K562 (cell line): ENCODE results near the gene CHRNB1. TPM values are rescaled to one million over a fixed set of nuclear protein-coding genes. Genes with fewer than 3 reads are reported as not detected.

Experiments
- CTBP1 ChIP-seq: fragments of 450-650 bp; IDR thresholded peaks from 2 replicates; pipeline ENCODE4 v1.6.1; 2016; ENCODE audit warnings: borderline replicate concordance
- SNRNP70 ChIP-seq: fragments of 200-400 bp; formaldehyde crosslinking; optimal IDR thresholded peaks from 2 replicates; pipeline ENCODE3; 2017; ENCODE audit warnings: low read depth, low read length
- SOX6 ChIP-seq: fragments of 450-650 bp; IDR thresholded peaks from 2 replicates; pipeline ENCODE4 v1.6.1; 2014; ENCODE audit warnings: mild to moderate bottlenecking
- ZBTB2 ChIP-seq: fragments of 450-650 bp; IDR thresholded peaks from 2 replicates; pipeline ENCODE4 v1.6.1; 2016; ENCODE audit warnings: antibody characterized with exemption
- ZFX ChIP-seq: sonication (generic); formaldehyde crosslinking; IDR thresholded peaks from 2 replicates; pipeline ENCODE4 v1.8.0; 2022; ENCODE audit warnings: mild to moderate bottlenecking, missing genetic modification reagents, moderate library complexity
- ZNF347 ChIP-seq: fragments of 450-650 bp; formaldehyde crosslinking; IDR thresholded peaks from 2 replicates; pipeline ENCODE4 v1.4.0; 2020; ENCODE audit warnings: low read depth, mild to moderate bottlenecking, moderate library complexity
- ZNF518B ChIP-seq: fragments of 250-450 bp; sonication (Bioruptor Pico); IDR thresholded peaks from 2 replicates; pipeline ENCODE4 v1.5.0; 2021; ENCODE audit warnings: mild to moderate bottlenecking, moderate library complexity
- polyA plus RNA-seq, 8 experiments: library from polyadenylated mRNA; depleted of rRNA in 4 of 8; stranded (reverse) in 5 of 8; unstranded in 3 of 8; fragments of >200 nt; fragmentation: Nextera tagmentation in 2 of 8; fragmentation: Illumina TruSeq in 1 of 8; extraction: Ambion mirVana in 2 of 8; extraction: Trizol in 1 of 8; gene quantifications; 2 replicates each; pipeline versions ENCODE4 v1.2.1 to v1.2.3, GENCODE V29; 2011 to 2014; ENCODE audit warnings: inconsistent platforms in 1 of 8, missing spikeins in 1 of 8
- total RNA-seq, 7 experiments: library from RNA; depleted of rRNA in 6 of 7; stranded (reverse); fragments of >200 nt in 6 of 7; fragmentation: Illumina TruSeq in 2 of 7; extraction: Trizol in 2 of 7; gene quantifications; 2 replicates each; pipeline versions ENCODE4 v1.2.1 to v1.2.3, GENCODE V29; 2011 to 2021; ENCODE audit warnings: low replicate concordance in 1 of 7
- TF ChIP-seq, protein P1 (sequence below): fragments of 250-450 bp; sonication (Bioruptor Pico); IDR thresholded peaks from 2 replicates; pipeline ENCODE4 v1.5.0; 2022; ENCODE audit warnings: mild to moderate bottlenecking
- TF ChIP-seq, protein P2 (sequence below), 2 experiments: IDR thresholded peaks; 2 replicates each; pipeline ENCODE4 v1.6.1; 2011; ENCODE audit warnings: borderline replicate concordance in 1 of 2, control low read depth in 1 of 2, low read depth in 1 of 2, low read length in 1 of 2, mild to moderate bottlenecking in 1 of 2, mixed read lengths in 1 of 2, moderate library complexity in 1 of 2; ENCODE audit not compliant: insufficient read depth in 1 of 2, insufficient read length in 1 of 2, poor library complexity in 1 of 2, severe bottlenecking in 1 of 2; ENCODE audit errors: extremely low read depth in 1 of 2
- TF ChIP-seq, protein P3 (sequence below): fragments of 450-650 bp; IDR thresholded peaks from 2 replicates; pipeline ENCODE4 v1.6.1; 2018; ENCODE audit not compliant: partially characterized antibody
- TF ChIP-seq, protein P4 (sequence below): fragments of 450-650 bp; IDR thresholded peaks from 2 replicates; pipeline ENCODE4 v1.6.1; 2016

The CHRNB1 gene
- total and polyA plus RNA-seq, 9 of the 15 experiments (the other 6 are each of a cell fraction or from before 2014, with no cell fraction given) = 4.7 to 12.3 (median 6.8) TPM

- TF ChIP-seq, protein P1, sequence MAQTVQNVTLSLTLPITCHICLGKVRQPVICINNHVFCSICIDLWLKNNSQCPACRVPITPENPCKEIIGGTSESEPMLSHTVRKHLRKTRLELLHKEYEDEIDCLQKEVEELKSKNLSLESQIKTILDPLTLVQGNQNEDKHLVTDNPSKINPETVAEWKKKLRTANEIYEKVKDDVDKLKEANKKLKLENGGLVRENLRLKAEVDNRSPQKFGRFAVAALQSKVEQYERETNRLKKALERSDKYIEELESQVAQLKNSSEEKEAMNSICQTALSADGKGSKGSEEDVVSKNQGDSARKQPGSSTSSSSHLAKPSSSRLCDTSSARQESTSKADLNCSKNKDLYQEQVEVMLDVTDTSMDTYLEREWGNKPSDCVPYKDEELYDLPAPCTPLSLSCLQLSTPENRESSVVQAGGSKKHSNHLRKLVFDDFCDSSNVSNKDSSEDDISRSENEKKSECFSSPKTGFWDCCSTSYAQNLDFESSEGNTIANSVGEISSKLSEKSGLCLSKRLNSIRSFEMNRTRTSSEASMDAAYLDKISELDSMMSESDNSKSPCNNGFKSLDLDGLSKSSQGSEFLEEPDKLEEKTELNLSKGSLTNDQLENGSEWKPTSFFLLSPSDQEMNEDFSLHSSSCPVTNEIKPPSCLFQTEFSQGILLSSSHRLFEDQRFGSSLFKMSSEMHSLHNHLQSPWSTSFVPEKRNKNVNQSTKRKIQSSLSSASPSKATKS (CRISPR knock-in tag) = no peak
- TF ChIP-seq, protein P2, sequence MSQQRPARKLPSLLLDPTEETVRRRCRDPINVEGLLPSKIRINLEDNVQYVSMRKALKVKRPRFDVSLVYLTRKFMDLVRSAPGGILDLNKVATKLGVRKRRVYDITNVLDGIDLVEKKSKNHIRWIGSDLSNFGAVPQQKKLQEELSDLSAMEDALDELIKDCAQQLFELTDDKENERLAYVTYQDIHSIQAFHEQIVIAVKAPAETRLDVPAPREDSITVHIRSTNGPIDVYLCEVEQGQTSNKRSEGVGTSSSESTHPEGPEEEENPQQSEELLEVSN (IDR thresholded peaks at IDR 0.05; ENCODE audit: borderline replicate concordance in 1 of 2, extremely low read depth in 1 of 2, insufficient read depth in 1 of 2, insufficient read length in 1 of 2, low read depth in 1 of 2, low read length in 1 of 2, poor library complexity in 1 of 2, severe bottlenecking in 1 of 2) = peak; percentile 61 to 66
- TF ChIP-seq ZBTB2 = 0 out of 2 replicates have a peak, but pooled peaks have one; percentile 18
- no peak for TF ChIP-seq SNRNP70
- peak; percentile 64; the same call in 1 of the 2 replicates for TF ChIP-seq CTBP1
- TF ChIP-seq SOX6 = peak; percentile 8; the same call in 1 of the 2 replicates
- TF ChIP-seq ZNF518B (CRISPR knock-in tag) = no peak
- peak; percentile 79 for TF ChIP-seq ZFX (CRISPR knock-in tag)
- TF ChIP-seq, protein P3, sequence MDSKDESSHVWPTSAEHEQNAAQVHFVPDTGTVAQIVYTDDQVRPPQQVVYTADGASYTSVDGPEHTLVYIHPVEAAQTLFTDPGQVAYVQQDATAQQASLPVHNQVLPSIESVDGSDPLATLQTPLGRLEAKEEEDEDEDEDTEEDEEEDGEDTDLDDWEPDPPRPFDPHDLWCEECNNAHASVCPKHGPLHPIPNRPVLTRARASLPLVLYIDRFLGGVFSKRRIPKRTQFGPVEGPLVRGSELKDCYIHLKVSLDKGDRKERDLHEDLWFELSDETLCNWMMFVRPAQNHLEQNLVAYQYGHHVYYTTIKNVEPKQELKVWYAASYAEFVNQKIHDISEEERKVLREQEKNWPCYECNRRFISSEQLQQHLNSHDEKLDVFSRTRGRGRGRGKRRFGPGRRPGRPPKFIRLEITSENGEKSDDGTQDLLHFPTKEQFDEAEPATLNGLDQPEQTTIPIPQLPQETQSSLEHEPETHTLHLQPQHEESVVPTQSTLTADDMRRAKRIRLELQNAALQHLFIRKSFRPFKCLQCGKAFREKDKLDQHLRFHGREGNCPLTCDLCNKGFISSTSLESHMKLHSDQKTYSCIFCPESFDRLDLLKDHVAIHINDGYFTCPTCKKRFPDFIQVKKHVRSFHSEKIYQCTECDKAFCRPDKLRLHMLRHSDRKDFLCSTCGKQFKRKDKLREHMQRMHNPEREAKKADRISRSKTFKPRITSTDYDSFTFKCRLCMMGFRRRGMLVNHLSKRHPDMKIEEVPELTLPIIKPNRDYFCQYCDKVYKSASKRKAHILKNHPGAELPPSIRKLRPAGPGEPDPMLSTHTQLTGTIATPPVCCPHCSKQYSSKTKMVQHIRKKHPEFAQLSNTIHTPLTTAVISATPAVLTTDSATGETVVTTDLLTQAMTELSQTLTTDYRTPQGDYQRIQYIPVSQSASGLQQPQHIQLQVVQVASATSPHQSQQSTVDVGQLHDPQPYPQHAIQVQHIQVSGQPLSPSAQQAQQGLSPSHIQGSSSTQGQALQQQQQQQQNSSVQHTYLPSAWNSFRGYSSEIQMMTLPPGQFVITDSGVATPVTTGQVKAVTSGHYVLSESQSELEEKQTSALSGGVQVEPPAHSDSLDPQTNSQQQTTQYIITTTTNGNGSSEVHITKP = no peak
- TF ChIP-seq, protein P4, sequence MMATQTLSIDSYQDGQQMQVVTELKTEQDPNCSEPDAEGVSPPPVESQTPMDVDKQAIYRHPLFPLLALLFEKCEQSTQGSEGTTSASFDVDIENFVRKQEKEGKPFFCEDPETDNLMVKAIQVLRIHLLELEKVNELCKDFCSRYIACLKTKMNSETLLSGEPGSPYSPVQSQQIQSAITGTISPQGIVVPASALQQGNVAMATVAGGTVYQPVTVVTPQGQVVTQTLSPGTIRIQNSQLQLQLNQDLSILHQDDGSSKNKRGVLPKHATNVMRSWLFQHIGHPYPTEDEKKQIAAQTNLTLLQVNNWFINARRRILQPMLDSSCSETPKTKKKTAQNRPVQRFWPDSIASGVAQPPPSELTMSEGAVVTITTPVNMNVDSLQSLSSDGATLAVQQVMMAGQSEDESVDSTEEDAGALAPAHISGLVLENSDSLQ = 0 out of 2 replicates have a peak, but pooled peaks have one; percentile 24
- no peak for TF ChIP-seq ZNF347 (CRISPR knock-in tag)
Measured at GRCh38 chr17:7475764-7476422, 31.0 kb downstream of the CHRNB1 start (continued).
